ENCODE results near the gene PROZ.

PROZ gene

DNA sequence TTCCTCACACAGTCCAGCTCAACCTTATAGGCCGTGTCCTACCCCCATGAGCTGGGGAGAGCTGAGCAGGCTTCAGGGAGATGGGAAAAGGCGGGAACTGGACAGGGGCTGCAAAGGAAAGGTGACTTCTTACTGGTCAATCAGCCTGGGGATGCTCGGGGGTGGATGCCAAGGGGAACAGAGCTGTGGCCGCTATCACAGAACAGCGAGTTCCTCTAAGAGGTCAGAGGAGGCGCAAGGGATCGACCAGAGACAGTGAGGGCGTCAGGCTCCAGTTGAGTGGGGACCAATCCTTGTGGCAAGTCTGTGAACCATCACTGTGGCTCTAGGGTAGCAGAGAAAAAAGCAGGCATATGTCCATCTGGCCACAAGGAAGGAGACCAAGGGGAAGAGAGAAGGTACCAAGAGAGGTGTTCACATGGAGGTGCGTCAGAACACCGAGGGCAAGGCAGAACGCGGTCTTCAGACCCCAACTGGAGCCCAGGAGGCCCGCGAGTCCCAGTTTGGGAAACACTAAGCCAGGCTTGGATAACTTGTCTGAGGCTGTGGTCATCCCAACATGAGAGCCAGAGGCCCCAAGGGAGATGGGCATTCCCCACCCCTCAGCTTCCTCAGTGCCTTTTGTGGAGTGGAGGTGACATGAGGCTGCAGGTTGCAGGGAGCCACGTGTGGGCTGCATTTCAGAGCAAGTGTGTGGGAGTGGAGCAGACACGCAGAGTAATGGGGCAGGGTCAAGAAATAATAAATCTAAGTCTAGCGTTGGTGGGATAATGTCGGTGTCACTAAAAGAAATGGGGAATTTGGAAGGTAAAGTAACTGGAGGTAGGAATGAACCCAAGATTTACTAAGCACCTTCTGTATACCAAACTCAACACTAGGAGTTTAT, 31.9 kb upstream of the PROZ start:
- TF ChIP-seq, protein P1, sequence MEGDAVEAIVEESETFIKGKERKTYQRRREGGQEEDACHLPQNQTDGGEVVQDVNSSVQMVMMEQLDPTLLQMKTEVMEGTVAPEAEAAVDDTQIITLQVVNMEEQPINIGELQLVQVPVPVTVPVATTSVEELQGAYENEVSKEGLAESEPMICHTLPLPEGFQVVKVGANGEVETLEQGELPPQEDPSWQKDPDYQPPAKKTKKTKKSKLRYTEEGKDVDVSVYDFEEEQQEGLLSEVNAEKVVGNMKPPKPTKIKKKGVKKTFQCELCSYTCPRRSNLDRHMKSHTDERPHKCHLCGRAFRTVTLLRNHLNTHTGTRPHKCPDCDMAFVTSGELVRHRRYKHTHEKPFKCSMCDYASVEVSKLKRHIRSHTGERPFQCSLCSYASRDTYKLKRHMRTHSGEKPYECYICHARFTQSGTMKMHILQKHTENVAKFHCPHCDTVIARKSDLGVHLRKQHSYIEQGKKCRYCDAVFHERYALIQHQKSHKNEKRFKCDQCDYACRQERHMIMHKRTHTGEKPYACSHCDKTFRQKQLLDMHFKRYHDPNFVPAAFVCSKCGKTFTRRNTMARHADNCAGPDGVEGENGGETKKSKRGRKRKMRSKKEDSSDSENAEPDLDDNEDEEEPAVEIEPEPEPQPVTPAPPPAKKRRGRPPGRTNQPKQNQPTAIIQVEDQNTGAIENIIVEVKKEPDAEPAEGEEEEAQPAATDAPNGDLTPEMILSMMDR (conservative IDR thresholded peaks at IDR 0.05; ENCODE audit: low read depth, low read length): no peak
- no peak for DNase-seq (ENCODE audit: low read depth)
- H3K4me3 ChIP-seq (ENCODE audit: low read depth, low read length): no peak overlapping the region

GRCh38 chr13:113129480-113129879, 29.0 kb upstream of the PROZ start:
- no peak overlapping the region for H3K4me3 ChIP-seq (ENCODE audit: low read depth, low read length)
- no peak for DNase-seq (ENCODE audit: low read depth)
- TF ChIP-seq, protein P1 (conservative IDR thresholded peaks at IDR 0.05; ENCODE audit: low read depth, low read length): no peak

DNA sequence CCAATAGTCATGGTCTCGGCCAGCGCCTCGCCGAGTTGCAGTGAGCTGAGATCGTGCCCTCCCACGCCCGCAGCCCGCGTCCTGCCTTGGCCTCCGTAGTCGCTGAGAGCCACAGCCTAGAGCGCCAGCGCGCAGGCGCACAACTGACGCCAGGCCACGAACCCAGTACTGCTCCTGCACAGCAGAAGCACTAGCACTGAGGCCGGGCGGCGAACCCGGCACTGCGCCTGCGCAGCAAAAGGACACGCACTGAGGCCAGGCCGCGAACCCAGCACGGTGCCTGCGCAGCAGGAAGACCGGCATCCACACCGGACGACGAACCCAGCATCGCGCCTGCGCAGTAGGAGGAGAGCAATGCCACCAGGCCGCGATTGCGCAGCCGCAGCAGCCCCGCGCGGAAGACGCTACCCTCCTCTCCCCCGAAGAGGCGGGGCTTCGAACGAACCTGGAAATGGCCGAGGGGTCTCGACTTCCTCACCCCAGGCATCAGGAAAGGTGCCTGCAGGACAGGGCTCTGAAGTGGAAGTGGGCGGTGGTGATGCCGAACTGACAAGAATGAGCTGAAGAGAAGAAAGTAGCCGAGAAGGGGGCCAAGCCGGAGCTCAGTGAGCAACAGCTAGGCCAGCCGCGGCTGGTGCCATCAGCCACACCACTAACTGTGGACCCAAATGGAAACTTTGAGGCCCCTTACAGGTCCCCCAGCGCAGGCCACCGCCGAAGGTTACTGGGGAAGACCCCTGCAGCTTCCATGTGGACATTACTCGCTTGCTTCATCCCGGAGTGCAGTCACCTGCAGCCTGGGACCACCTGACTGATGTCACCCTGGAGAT, 28.3 kb upstream of the PROZ start:
- H3K4me3 ChIP-seq (ENCODE audit: low read depth, low read length): peak overlapping the region; percentile 39
- peak; percentile 26 for DNase-seq (ENCODE audit: low read depth)

DNA sequence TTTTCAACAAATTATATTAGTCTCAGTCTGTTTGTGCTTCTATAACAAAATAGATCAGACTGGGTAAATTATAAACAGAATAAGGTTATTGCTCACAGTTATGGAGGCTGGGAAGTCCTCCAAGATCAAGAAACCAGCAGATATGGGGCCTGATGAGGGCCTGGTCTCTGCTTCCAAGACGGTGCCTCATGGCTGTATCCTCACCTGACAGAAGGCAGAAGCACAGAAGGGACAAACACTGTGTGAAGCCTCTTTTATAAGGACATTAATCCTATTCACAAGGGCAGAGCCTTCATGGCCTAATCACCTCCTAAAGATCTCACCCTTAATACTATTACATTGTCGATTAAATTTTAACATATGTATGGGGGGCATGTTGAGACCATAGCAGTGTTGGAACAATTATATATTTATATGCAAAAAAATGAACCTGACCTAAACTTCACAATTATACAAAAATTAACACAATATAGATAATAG, 23.1 kb upstream of the PROZ start:
- TF ChIP-seq, protein P1 (conservative IDR thresholded peaks at IDR 0.05; ENCODE audit: low read depth, low read length): no peak
- no peak for DNase-seq (ENCODE audit: low read depth)
- H3K4me3 ChIP-seq (ENCODE audit: low read depth, low read length): no peak overlapping the region

More for the DNA sequence above, 28.3 kb upstream of the PROZ start:
- TF ChIP-seq, protein P1 (conservative IDR thresholded peaks at IDR 0.05; ENCODE audit: low read depth, low read length): no peak

DNA sequence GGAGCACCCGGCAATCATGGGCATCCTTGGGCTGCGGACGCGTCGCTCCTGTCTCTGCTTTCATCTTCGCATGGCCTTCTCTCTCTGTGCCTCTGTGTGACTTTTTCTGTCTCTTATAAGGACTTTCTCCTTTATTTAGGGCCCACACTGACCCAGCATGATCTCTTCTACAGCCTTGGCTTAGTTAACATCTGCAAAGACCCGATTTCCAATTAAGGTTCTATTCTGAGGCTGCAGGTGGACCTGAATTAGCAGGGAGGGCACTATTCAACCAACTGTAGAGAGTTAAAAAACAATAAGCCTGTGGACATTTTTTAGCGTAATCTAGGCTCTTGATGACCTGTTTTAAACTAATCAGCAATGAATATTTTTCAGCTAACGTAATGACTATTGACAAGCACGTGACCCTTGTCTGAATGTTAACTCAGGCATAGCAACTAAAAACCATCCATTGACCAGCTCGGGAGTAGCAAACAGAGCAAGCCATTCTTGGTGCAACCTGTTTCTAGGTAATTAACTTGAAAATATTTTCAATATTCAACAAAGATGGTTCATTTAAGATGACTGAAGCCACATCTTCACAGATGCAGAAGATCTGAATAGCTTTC, 20.7 kb upstream of the PROZ start:
- TF ChIP-seq, protein P1 (conservative IDR thresholded peaks at IDR 0.05; ENCODE audit: low read depth, low read length): no peak
- no peak overlapping the region for H3K4me3 ChIP-seq (ENCODE audit: low read depth, low read length)
- no peak for DNase-seq (ENCODE audit: low read depth)

- peak; percentile 29 for DNase-seq (ENCODE audit: low read depth)
- TF ChIP-seq, protein P1 (conservative IDR thresholded peaks at IDR 0.05; ENCODE audit: low read depth, low read length): no peak
- H3K4me3 ChIP-seq (ENCODE audit: low read depth, low read length): no peak overlapping the region
These were observed 19.5 kb upstream of the PROZ start for GRCh38 chr13:113138792-113139551.
